ENCODE data around the gene ATG7. TPM values are rescaled to one million over a fixed set of nuclear protein-coding genes. Genes with fewer than 3 reads are reported as not detected.
A peak's percentile ranks its signal among the peaks of the same experiment; 100 is the strongest.

ATG7 gene
- total RNA-seq, 1 experiment from 2014 or later: 36.0 TPM

GRCh38 chr3:11532931-11533391 is 260.8 kb downstream of the ATG7 start:
- intact Hi-C loops (cut with micrococcal nuclease; ENCODE audit: unreplicated experiment): no loop called here
- DNase-seq (ENCODE audit: low read depth, low spot score): no peak
- CTCF ChIA-PET: no interaction called here
- Histone ChIP-seq H3K9me3 (ENCODE audit: control insufficient read depth, insufficient read depth, low read depth, low read length) (no peaks in the 10 kb centered on the region), H3K36me3 (ENCODE audit: control insufficient read depth, insufficient read depth, low read length) (no peaks in the 10 kb centered on the region), H3K4me3 (ENCODE audit: low read depth in 2 of 2, low read length in 2 of 2) (no peak overlapping the region), H3K4me1 (ENCODE audit: control insufficient read depth, insufficient read depth, low read length) (peaks cover 10% of the 10 kb centered on the region; the same call in 1 of the 2 replicates), H3K27ac (ENCODE audit: low read length) (peak overlapping the region; percentile 63; the same call in 1 of the 2 replicates), H3K27me3 (ENCODE audit: control insufficient read depth, insufficient read depth, low read length) (no peaks in the 10 kb centered on the region)
- no peak; the same call in 1 of the 2 replicates for ATAC-seq
- TF ChIP-seq, protein P1, sequence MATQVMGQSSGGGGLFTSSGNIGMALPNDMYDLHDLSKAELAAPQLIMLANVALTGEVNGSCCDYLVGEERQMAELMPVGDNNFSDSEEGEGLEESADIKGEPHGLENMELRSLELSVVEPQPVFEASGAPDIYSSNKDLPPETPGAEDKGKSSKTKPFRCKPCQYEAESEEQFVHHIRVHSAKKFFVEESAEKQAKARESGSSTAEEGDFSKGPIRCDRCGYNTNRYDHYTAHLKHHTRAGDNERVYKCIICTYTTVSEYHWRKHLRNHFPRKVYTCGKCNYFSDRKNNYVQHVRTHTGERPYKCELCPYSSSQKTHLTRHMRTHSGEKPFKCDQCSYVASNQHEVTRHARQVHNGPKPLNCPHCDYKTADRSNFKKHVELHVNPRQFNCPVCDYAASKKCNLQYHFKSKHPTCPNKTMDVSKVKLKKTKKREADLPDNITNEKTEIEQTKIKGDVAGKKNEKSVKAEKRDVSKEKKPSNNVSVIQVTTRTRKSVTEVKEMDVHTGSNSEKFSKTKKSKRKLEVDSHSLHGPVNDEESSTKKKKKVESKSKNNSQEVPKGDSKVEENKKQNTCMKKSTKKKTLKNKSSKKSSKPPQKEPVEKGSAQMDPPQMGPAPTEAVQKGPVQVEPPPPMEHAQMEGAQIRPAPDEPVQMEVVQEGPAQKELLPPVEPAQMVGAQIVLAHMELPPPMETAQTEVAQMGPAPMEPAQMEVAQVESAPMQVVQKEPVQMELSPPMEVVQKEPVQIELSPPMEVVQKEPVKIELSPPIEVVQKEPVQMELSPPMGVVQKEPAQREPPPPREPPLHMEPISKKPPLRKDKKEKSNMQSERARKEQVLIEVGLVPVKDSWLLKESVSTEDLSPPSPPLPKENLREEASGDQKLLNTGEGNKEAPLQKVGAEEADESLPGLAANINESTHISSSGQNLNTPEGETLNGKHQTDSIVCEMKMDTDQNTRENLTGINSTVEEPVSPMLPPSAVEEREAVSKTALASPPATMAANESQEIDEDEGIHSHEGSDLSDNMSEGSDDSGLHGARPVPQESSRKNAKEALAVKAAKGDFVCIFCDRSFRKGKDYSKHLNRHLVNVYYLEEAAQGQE (IDR thresholded peaks at IDR 0.05; ENCODE audit: insufficient read depth in 1 of 2, low read depth in 2 of 2, low read length in 1 of 2): no peak
- TF ChIP-seq TCF7L2 (IDR thresholded peaks at IDR 0.05; ENCODE audit: low read depth, low read length) (no peak), POLR2AphosphoS5 (IDR thresholded peaks at IDR 0.05; ENCODE audit: low read depth, low read length) (no peak), SIN3A (IDR thresholded peaks at IDR 0.05; ENCODE audit: borderline replicate concordance, insufficient read depth, low read depth, low read length) (no peak)
- TF ChIP-seq, protein P2, sequence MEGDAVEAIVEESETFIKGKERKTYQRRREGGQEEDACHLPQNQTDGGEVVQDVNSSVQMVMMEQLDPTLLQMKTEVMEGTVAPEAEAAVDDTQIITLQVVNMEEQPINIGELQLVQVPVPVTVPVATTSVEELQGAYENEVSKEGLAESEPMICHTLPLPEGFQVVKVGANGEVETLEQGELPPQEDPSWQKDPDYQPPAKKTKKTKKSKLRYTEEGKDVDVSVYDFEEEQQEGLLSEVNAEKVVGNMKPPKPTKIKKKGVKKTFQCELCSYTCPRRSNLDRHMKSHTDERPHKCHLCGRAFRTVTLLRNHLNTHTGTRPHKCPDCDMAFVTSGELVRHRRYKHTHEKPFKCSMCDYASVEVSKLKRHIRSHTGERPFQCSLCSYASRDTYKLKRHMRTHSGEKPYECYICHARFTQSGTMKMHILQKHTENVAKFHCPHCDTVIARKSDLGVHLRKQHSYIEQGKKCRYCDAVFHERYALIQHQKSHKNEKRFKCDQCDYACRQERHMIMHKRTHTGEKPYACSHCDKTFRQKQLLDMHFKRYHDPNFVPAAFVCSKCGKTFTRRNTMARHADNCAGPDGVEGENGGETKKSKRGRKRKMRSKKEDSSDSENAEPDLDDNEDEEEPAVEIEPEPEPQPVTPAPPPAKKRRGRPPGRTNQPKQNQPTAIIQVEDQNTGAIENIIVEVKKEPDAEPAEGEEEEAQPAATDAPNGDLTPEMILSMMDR (IDR thresholded peaks at IDR 0.05): no peak
- in situ Hi-C loops (cut with HindIII; ENCODE audit: low pct_unique_long_range_greater_than_20kb, low sequenced_read_pairs): no loop called here
- POLR2A ChIA-PET: no interaction called here
- no TSS peak for BruUV-seq (replicated peaks)

DNA sequence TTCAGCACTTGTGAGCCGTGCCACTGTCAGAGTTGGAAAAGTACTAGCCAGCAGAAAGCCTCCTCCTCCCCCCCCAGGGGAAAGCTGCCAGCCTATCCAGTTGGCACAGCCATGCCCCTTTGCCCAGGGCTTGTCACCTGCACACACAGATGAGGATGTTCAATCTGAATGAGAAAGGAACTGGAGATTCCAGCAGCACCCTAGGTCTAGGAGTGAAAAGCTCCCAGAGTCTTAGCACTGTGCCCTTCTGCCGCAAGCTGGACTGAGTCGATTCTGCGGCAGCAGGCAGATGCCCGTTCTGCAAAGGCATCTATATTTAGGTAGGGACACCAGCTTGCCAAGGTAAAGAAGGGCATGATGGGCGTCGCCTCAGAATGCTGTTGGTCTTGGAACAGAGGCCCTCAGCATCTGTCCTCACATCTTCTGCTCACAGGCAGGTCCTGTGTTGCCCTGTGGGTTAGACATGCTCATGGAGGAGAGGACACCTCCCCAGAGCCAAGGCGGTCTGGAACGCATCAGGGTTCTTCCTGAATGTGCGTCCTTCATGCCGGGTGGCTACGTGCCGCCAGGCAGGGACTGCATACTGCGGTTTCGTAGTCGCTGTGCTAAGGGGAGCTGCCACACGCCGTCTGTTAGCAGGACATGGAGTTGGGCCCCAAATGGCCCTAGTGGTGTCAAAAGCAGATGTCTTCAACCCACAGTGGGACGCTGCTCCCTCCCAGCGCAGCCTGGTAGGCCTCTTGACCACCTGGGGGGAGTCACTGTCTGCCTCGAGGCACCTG is 262.0 kb downstream of the ATG7 start:
- no peak for ATAC-seq
- DNase-seq (ENCODE audit: low read depth, low spot score): no peak
- Histone ChIP-seq H3K27me3 (ENCODE audit: control insufficient read depth, insufficient read depth, low read length) (no peaks in the 10 kb centered on the region), H3K4me3 (ENCODE audit: low read depth in 2 of 2, low read length in 2 of 2) (no peak overlapping the region), H3K4me1 (ENCODE audit: control insufficient read depth, insufficient read depth, low read length) (peaks cover 13% of the 10 kb centered on the region), H3K27ac (ENCODE audit: low read length) (peak overlapping the region; percentile 63; the same call in 1 of the 2 replicates), H3K36me3 (ENCODE audit: control insufficient read depth, insufficient read depth, low read length) (no peaks in the 10 kb centered on the region), H3K9me3 (ENCODE audit: control insufficient read depth, insufficient read depth, low read depth, low read length) (no peaks in the 10 kb centered on the region)
- intact Hi-C loops (cut with micrococcal nuclease; ENCODE audit: unreplicated experiment) (no loop called here), in situ Hi-C loops (cut with HindIII; ENCODE audit: low pct_unique_long_range_greater_than_20kb, low sequenced_read_pairs) (no loop called here)
- BruUV-seq (replicated peaks): no TSS peak
- ChIA-PET POLR2A (no interaction called here), CTCF (interaction anchor here (0.7 kb wide), 1 partner anchor 112 kb away, joined by 5 read pairs; no protein-coding TSS in a partner anchor)
- TF ChIP-seq POLR2AphosphoS5 (IDR thresholded peaks at IDR 0.05; ENCODE audit: low read depth, low read length) (no peak), TCF7L2 (IDR thresholded peaks at IDR 0.05; ENCODE audit: low read depth, low read length) (no peak), SIN3A (IDR thresholded peaks at IDR 0.05; ENCODE audit: borderline replicate concordance, insufficient read depth, low read depth, low read length) (no peak)
- TF ChIP-seq, protein P2 (IDR thresholded peaks at IDR 0.05): no peak
- TF ChIP-seq, protein P1 (IDR thresholded peaks at IDR 0.05; ENCODE audit: insufficient read depth in 1 of 2, low read depth in 2 of 2, low read length in 1 of 2): no peak
